ENCODE results near the gene LONP2.
"Not testable (repeated sequence)": the region's sequence is repeated elsewhere in the genome, so short reads cannot be mapped to it uniquely, and the experiment has no call there.

LONP2 gene

DNA sequence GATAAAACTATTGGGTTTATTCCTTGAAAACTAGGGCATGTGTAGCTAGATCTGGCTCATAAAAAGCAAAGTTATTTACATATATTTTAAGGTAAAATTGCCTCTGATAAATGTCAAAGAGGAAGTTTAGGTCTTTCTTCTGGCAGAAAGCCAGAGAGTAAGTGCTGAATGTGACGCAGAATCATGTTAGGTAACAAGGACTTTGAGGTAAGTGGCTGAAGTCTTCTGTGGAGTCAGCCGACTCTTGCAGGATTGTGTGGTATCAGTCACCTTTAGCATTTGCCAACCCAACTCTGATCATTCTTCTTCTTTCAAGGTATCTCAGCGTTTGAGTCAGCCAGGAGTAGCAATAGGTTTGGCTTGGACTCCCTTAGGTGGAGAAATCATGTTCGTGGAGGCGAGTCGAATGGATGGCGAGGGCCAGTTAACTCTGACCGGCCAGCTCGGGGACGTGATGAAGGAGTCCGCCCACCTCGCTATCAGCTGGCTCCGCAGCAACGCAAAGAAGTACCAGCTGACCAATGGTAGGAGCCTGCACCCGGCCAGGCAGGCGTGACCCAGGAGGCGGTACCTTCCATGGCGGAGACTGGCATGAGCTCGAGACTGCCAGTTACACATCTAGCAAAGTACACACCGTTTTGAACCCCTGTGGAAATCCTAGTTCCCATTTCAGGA lies 103.2 kb downstream of the LONP2 start:
- DNase-seq = no peak

GRCh38 chr16:48347980-48348379 lies 103.9 kb downstream of the LONP2 start:
- peak; percentile 60 for DNase-seq

GRCh38 chr16:48350736-48351135 lies 106.6 kb downstream of the LONP2 start:
- DNase-seq = no peak

DNA sequence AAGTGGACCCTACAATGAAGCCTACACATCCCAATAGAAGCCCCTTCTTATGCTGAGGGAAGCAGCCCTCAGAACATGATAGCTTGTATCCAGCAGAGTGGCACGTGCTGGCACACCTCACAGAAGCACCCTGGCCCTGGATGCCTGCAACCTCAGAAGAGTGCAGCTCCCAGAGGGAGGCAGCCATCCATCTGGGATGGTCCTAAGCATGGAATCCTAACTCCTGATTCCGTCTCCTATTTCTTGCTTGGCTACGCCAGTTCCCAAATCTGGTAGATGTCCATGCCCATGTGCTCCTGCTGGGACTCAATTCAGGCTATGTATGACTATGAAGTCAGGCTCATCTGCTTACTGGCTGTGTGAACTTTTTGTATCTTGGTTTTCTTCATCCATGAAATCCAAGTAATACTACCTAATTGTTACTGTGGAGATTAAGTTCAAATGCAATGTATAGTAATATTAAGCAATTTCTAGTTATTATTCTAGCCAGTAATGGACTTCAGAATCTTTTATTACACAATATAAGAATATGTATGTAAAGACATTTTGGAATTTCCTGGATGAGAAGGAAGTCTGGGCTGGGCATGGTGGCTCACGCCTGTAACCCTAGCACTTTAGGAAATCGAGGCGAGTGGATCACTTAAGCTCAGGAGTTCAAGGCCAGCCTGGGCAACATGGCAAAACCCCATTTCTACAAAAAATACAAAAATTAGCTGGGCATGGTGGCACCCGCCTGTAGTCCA lies 108.7 kb downstream of the LONP2 start:
- DNase-seq = no peak

DNA sequence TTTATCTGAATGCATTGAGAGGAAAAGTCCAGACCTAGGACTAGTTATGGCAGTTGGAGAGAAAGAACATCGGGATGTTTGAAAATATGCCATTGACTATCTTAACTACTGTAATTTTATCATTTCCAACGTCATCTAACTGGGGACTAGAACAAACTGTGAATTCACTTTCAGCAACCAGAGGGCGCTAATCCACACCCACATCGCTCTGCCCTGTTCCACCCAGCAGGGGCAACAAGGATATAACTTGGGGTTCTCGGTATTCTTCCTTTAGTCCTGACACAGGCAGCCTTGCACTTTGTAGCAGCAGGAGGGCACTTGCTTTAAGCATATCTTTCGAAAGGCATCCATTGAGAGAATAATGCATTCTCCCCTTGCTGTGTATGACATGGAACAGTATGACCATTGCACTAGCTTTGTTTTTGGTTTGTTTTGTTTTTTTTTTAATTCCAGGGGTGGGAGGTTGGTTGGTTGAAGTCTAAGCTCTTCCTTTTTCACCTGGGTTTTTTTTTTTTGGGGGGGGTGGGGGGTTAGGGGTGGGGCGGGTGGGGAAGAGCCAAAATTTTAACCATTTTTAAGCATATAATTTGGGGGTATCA lies 109.6 kb downstream of the LONP2 start:
- DNase-seq = peak; percentile 51

GRCh38 chr16:48354385-48354784 lies 110.3 kb downstream of the LONP2 start:
- DNase-seq = not testable (repeated sequence)

DNA sequence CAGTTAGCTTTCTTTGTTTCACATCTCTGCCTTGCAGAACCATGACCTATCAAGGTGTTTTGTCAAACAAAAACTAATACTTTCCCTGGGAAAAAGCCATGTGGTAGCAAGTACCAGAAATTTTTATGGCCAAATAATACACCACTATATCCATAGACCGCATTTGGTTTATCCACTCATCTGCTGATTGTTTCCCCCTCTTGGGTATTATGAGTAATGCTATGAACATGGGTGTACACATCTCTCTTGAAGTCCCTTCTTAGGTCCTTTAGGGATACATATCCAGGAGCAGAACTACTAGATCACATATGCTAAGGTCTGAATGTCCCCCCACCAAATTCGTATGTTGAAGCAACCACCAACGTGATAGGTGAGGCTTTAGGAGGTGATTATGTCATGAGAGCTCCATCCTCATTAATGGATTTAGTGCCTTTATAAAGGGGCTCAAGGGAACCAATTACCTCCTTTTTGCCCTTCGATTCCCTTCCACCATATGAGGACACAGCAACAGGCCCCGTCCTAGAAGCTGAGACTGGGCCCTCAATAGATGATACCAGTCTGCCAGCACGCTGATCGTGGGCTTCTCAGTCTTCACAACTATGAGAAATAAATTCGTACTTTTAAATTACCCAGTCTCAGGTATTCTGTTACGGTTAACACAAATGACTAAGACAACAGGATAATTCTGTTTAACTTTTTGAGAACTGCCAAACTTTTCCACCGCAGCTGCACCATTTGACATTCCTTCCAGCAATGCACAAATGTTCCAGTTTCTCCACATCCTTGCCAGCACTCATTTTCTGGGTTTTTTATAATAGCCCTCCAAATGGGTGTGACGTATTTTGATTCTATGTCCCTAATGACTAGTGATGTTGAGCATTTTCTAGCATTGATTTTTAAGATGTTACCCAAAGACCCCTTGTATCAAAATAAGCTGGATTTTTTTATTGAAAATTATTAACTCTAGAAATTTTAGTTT lies 111.1 kb downstream of the LONP2 start:
- DNase-seq = no peak

DNA sequence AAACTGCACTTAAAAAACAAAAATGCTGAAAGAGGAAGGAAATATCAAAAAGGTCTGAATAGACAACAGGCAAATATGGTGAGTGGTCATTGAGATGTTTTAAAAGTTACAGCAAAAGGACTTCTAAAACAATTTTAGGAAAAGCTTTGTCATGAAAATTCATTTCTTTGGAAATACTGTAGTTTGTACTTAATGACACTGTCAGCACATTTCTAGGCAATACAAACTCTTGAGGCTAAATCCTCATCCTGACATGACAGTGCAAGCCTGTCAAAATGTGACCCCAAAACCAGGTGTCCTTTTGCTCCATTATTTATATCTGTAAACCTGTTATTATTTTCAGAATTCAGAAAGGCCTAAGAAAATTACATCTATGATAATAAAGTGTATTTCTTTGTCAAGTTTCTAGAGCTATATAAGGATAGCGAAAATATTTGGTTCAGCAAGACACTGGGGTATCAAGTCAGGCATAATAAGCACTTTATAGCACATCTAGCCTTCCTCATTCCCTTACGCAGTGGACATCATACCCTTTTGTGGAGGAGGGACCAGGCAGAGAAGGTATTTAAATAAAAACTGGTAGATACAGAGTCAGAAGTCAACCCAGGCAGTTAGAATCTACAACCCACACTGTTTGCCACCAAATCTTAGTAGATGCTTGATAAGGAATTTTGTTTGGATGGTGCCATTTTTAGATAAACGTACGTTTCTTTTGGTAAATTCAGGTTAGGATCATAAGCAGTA lies 112.7 kb downstream of the LONP2 start:
- DNase-seq = no peak

DNA sequence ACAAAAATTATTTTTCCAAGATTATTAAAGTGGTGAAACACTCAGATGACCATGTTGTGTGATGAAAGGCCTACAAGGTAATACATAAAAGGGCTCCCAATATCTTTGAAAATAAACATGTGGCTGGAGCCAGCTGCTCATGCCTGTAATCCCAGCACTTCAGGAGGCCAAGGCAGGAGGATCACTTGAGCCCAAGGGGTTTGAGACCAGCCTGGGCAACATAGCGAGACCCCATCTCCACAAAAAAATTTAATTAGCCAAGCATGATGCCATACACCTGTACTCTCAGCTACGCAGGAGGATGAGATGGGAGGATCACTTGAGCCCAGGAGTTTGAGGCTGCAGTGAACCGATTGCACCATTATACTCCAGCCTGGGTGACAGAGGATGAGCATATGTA lies 114.3 kb downstream of the LONP2 start:
- no peak for DNase-seq

DNA sequence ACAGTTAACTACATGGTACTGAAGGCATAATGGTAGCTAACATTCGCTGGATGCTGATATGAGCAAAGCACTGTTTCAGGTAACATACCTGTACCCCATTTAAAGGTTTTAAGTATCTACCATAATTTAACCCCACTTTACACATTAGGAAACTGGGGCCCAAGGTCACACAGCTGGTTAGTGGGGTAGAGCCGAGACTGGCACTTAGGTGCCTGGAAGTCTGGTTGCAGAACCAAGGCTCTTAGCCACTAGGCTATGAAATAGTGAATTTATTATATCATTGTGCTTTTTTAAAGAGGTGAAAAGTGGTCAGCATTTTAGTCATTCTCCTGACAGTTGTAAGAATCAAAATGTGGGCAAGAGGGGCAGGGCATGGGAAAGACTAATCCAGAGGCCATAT lies 115.9 kb downstream of the LONP2 start:
- DNase-seq = no peak

- no peak for DNase-seq
These were observed 116.9 kb downstream of the LONP2 start for GRCh38 chr16:48361012-48361411.

- DNase-seq = no peak
These were observed 117.5 kb downstream of the LONP2 start for GRCh38 chr16:48361540-48362144.

GRCh38 chr16:48365025-48365600 lies 121.0 kb downstream of the LONP2 start:
- DNase-seq = no peak

DNA sequence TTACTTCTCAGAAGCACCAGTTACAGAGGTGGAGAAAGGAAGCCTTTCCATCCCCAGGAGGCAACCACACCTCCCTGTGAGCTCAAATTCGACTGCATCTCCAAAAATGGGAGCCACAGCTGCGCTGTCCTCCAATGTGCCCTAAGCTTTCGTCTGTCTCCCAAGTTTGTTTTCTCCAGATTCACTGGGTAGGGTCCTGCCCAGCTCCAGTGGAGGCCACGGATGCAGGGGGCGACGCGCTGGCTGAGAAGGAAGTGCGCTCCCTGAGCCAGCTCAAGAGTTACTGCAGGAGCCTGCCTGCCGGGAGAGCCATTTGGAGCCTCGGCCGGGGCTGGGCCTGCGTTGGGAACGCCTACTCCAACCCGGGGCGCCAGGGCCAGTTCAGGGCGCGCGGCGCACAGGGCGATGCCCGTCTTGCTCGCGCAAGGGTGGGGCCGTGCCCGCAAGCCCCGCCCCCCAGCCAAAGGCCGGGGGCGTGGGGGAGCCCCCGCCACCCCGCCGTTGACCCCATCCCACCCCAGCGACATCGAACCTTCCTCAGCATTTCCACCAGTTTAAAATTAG lies 121.6 kb downstream of the LONP2 start:
- peak; percentile 55 for DNase-seq

DNA sequence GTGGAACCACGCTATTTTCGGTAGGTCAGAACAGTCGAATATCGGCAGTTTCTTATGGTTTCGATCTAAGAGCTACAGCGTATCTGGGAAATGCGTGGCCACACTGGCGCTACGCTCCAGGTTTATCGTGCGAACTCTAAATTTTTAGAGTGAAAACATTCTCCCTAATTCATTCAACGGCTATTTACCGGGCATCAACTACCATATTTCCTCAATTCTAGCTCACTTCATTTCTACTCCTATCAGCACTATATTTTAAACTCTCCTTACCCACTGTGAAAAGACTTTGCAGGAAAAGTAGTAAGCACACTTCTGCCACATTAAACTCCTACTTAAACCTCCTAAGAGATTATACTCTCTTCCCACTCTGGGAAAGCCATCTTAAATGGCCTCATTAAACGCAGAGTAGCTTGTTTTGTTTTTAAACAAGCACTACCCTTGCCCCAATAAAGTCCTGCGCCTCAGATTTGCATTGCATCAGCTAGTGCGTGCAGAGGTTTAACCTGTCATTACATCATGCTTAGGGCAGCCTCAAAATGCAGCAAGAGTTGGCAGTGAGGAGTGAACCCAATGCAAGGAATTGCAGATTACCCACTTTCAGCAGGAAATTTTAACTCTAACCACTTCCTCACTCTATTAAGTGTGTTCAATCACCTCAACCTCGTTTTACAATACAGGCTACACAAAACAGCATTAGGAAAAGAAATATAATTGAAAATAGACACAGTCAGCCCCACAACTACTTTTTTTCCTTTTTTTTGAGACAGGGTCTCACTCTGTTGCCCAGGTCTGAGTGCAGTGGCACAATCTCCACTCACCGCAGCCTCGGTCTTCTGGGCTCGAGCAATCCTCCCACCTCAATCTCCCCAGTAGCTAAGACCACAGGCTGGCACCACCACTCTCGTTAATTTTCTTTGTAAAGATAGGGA lies 122.3 kb downstream of the LONP2 start:
- no peak for DNase-seq

DNA sequence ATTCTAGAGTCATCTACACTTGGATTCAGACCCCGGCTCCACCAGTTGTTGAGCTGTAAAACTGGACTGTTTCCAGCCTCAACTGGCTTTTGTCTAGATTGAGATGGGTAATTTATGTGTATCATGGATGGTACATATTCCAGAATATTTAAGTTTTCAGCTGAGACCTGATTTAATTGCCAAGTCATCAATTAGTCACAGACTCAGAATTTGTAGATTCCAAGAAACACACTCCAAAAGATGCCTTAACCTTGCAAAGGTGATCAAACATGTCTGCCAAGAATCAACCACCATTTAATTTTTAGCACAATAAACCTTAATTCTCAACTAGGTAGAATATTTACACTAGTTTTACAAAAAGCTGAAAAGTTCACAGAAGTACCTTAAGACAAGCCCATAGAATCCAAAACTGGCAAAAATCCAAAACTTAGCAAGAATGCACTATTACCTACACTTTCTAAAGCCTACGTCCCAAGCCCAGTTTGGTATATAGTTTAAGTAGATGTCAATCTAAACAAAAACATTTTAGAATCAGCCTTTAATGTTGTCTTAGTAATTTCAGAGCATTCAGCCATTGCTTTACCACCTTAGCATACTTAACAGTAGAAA lies 123.4 kb downstream of the LONP2 start:
- DNase-seq = no peak

DNA sequence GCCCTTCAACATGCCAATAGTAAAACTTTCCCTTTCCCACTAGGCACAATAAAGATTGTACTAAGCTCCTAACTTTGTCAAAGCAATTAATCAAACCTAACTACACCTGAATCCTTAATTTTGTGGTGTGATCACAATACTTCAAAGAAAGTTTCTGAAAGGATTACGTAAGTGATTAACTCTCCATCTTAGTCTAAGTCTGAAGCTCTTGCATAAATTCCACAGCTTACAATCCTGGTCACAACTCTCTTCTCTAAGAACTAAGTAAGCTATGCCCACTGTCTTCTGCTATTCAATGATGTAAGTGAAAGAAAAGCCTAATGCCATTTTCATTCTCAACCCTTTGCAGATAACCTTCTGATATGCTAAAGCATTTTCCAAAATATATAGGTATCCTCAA lies 125.7 kb downstream of the LONP2 start:
- DNase-seq = no peak

DNA sequence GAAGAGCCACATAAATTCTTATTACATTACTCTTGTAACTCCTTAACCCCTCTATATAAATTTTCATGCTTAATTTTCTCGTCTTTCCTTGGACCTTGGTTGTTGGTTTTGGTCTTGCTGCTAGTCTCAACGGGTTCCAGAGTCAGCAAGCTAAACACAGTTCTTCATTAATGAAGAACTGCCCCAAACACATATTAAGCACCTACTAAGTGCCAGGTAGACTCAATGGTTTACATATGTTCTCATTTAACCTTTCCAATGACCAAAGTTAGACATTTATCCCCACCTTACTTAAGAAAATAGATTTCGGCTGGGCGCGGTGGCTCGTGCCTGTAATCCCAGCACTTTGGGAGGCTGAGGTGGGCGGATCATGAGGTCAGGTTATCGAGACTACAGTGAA lies 126.1 kb downstream of the LONP2 start:
- DNase-seq = no peak

DNA sequence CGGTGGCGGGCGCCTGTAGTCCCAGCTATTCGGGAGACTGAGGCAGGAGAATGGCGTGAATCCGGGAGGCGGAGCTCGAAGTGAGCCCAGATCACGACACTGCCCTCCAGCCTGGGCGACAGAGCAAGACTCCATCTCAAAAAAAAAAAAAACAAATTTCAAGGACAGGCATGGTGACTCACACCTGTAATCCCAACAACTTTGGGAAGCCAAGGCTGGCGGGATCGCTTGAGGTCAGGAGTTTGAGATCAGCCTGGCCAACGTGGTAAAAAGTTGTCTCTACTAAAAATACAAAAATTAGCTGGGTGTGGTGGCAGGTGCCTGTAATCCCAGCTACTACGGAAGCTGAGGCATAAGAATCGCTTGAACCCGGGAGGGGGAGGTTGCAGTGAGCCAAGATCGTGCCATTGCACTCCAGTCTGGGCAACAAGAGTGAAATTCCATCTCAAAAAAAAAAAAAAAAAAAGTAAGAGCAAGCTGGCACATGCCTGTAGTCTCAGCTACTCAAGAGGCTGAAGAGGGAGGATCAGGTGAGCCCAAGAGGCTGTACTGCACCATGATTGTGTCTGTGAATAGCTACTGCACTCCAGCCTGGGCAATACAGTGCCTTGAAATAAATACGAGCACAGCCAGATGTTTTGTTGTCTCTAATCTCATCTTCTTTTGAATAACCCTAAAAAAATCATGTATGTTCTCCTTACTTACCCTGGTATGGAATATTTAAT lies 126.7 kb downstream of the LONP2 start:
- DNase-seq = not testable (repeated sequence)

All from NCI-H1694 (cell line).